Ectodermal cell (in vitro differentiated cells): Measurements from ENCODE around the gene HSD11B2.

ENCODE experiments used
- H3K27ac ChIP-seq: 2 replicates; pipeline ENCODE4 v1.7.0; 2013; ENCODE audit warnings: mild to moderate bottlenecking, low read depth, low read length; ENCODE audit not compliant: insufficient read depth, poor library complexity, severe bottlenecking
- H3K27me3 ChIP-seq: 2 replicates; pipeline ENCODE4 v1.7.0; 2013; ENCODE audit warnings: mild to moderate bottlenecking, low read length; ENCODE audit not compliant: insufficient read depth, control insufficient read depth, poor library complexity, severe bottlenecking
- H3K36me3 ChIP-seq: one replicate; pipeline ENCODE4 v1.7.0; 2013; ENCODE audit warnings: low read length; ENCODE audit not compliant: control insufficient read depth, insufficient read depth
- H3K4me1 ChIP-seq: one replicate; pipeline ENCODE4 v1.7.0; 2013; ENCODE audit warnings: low read length; ENCODE audit not compliant: control insufficient read depth, insufficient read depth
- H3K4me3 ChIP-seq: 2 replicates; pipeline ENCODE4 v1.7.0; 2013; ENCODE audit warnings: low read depth, low read length, control low read depth; ENCODE audit not compliant: insufficient read depth
- H3K9me3 ChIP-seq: 2 replicates; pipeline ENCODE4 v1.7.0; 2013; ENCODE audit warnings: mild to moderate bottlenecking, low read length, moderate library complexity; ENCODE audit not compliant: control insufficient read depth
- WGBS, 2 experiments: methylation state at CpG; one replicate each; pipeline ENCODE4 v1.1.7; 2013; ENCODE audit warnings: missing lambda C conversion rate in 2 of 2; 5-methylcytosine and 5-hydroxymethylcytosine counted together

Gene HSD11B2

DNA sequence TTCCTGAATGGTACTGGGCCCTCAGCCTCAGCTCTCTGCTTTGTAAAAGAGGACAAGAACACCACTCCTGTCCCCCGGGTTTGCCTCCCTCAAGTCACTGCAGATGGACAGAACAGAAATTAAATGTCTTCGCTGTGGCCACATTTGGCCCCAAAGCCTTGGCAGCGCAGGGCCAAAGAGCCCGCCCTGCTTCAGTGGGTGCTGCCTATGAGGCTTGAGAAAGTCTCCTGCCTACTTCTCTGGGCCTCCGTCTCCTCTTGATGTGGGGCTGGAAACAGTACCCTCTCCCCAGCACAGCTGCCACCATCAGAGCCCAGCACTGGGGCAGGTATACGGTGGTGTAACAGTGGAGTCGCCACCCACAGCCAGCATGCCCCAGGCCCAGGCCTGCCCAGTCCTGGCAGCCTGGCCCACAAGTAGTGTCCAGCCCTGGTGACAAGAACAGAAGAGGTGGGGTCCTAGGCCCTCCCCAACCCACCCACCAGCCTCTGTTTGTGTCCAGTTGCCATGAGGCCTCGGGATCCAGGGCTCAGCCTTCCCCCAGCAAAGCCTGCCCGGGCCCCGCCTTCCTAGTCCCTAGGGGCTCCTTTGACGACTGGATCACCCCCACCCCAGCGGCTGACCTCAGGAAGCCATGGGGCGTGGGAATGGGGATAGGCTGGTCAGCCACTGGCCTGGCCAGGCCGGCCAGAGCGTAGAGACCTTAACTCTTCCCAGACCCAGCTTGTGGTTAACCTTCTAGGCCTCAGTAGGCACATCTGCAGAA, 33.7 kb upstream of the HSD11B2 start:
- Histone ChIP-seq H3K9me3 (no peaks in the 10 kb centered on the region), H3K4me1 (peaks cover 60% of the 10 kb centered on the region), H3K27me3 (peaks cover 41% of the 10 kb centered on the region), H3K4me3 (no peak overlapping the region), H3K36me3 (no peaks in the 10 kb centered on the region), H3K27ac (peak overlapping the region; percentile 86)
- WGBS, 2 experiments: 81 to 82% methylated on average over 15 of the region's 15 CpGs

DNA sequence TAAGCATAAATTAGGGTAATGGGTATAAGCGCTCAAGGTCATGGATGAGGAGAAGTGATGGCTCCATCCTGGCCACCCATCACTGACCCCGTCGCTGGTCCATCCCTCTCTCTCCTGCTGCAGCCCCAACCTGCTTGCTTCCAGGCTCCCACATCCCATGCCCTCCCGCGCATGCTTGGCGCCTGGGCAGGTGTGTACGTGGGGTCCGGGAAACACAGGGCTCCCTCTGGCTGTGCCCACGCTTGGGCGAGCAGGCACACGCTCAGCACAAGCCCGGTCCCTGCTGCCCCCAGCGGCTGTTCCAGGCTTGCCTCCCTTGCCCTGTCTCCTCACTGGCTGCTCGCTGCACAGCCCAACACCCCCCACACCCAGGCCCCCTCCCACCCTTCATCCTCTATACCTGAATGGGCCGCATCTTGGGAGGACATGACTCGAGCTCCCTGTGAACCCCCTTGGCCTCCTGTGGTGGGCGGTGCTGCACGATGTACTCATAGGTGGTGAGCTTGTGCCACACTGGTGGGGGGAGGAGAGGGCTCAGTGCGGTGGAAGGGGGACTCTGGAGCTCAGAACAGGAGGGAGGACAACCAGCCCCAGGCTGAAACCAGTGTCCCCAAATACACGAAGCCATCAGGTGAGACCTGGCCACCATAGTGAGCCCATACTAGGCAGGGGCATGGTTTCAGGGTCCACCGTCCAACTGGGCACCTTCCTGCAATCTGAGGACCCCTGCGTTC, 32.9 kb upstream of the HSD11B2 start:
- no peak overlapping the region for H3K27ac ChIP-seq
- peaks cover 53% of the 10 kb centered on the region for H3K4me1 ChIP-seq
- H3K9me3 ChIP-seq: no peaks in the 10 kb centered on the region
- no peak overlapping the region for H3K4me3 ChIP-seq
- 92 to 93% methylated on average over 22 of the region's 22 CpGs for WGBS, 2 experiments
- H3K36me3 ChIP-seq: no peaks in the 10 kb centered on the region
- peaks cover 33% of the 10 kb centered on the region for H3K27me3 ChIP-seq

DNA sequence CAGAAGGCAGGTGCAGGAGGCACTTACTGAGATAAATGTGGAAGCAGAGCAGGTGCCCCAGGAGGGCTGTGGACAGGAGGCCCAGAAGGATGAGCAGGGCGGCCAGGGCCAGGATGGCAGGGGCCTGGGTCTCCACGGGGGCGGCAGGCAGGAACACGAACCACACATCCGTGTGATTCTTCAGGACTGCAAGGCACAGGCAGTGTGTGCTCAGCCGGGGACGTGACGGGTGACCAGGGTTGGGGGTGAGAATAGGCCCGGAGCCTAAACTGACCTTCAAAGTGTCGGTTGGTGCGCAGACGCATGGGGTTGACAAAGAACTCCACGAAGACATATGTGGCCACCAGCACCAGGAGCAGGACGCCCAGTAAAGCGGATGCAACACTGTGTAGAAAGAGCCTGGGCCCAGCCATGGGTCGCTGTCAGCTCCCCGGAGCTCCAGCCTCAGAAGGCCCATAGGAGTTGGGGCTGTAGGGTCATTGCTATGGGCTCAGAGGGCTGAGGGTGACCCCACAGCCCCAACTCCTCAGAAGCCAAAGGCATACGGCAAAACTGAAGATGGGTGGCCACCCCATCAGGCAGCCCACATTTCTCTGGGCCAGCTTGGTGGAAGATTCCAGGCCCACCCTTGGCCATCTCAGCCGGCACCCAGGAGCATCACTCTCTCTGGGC, 32.2 kb upstream of the HSD11B2 start:
- no peaks in the 10 kb centered on the region for H3K9me3 ChIP-seq
- H3K4me1 ChIP-seq: peaks cover 49% of the 10 kb centered on the region
- no peak overlapping the region for H3K4me3 ChIP-seq
- H3K27ac ChIP-seq: no peak overlapping the region
- WGBS, 2 experiments: 94 to 97% methylated on average over 19 of the region's 19 CpGs
- peaks cover 26% of the 10 kb centered on the region for H3K27me3 ChIP-seq
- no peaks in the 10 kb centered on the region for H3K36me3 ChIP-seq

DNA sequence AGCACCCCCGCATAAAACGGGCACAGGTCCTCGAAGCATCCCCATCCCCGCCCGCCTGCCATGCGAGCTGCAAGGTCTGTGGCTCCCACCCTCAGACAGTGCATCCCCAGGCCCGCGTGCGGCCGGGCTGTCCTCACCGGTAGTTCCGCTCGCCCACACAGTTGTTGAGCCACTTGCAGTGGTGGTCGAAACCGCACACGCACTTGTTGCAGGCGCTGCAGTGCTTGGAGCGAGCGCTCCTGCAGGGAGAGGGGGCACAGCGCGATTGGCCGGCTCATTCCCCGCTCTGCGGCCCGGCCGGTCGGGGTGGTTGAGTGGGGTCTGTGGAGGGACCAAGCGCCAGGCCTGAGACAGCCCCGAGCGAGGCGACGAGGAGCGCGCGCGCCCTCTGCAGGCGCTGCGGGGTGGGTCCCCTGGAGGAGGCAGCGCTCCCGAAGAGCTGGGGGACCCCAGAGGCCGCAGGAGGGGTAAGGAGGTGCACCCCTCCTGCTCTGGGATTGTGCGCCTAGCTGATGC, 31.6 kb upstream of the HSD11B2 start:
- WGBS, 2 experiments: 33 to 36% methylated on average over 42 of the region's 42 CpGs
- Histone ChIP-seq H3K4me3 (no peak overlapping the region), H3K36me3 (no peaks in the 10 kb centered on the region), H3K9me3 (no peaks in the 10 kb centered on the region), H3K27me3 (peaks cover 21% of the 10 kb centered on the region), H3K4me1 (peaks cover 43% of the 10 kb centered on the region), H3K27ac (no peak overlapping the region)

DNA sequence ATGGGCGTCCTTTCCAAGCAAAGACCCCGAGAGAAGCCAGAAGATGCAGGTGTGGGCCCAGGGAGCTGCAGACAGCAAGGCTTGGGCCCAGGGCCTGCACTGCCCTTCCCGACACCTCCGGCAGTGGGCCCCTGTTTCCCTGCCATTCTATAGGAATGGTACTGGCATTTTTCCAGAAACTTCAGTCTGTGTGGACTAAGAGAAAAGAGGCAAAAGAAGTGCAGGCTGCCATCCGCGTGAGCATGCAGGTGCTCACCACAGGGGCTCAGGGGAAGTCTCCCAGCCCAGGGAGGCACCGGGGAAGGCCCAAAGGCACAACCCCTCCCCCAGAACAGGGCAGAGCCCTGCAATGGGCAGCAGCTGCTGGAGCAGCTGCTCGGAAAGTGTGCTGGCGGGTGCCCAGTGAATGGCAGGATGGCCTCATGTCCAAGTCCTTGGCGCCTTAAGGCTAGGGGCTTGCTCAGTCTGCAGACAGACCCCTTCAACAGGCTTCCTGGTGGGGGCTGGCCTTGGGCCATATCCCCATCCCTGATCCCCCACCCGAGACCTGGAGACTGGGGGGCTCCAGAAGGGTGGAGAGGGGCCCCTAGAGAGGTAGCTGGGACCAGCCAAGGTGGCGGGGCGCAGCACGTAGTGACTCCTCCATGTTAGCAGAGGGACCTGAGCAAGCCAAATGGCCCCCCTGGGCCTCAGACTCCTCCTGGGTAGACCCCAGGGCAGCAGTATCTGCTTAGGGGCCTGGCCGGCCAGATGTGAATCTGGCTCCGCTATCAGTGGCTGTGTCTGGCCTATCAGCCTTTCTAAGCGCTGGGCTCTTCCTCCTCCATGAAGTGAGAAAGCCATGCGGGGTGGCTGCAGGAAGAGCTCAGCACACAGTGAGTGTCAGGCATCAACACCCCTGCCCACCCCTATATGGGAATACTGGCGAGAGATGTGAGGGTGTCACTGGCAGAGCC, 30.9 kb upstream of the HSD11B2 start:
- Histone ChIP-seq H3K36me3 (no peaks in the 10 kb centered on the region), H3K27ac (no peak overlapping the region), H3K27me3 (peaks cover 13% of the 10 kb centered on the region), H3K9me3 (no peaks in the 10 kb centered on the region), H3K4me1 (peaks cover 39% of the 10 kb centered on the region), H3K4me3 (no peak overlapping the region)
- WGBS, 2 experiments: 83 to 84% methylated on average over 19 of the region's 19 CpGs

DNA sequence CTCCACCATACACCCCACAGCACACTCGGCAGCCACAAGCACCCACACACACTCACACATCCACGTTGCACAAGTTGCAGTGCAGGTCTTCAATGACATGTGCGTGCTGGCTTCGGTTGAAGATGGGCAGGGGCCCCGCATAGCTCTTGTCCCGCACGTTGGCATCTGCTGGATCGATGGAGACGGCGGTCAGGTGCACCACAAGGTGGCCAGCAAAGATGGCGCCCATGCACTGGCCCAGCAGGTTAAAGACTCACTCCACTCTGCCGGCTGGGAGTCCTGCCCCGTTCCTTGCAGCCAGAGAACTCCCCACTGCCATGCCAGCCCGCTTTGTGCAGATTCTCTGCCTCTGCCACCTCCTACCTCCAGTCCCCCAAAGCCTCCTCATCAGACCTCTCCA, 30.0 kb upstream of the HSD11B2 start:
- peaks cover 30% of the 10 kb centered on the region for H3K4me1 ChIP-seq
- H3K27me3 ChIP-seq: peaks cover 4% of the 10 kb centered on the region
- H3K4me3 ChIP-seq: no peak overlapping the region
- no peaks in the 10 kb centered on the region for H3K36me3 ChIP-seq
- WGBS, 2 experiments: 94 to 96% methylated on average over 14 of the region's 14 CpGs
- no peak overlapping the region for H3K27ac ChIP-seq
- no peaks in the 10 kb centered on the region for H3K9me3 ChIP-seq

DNA sequence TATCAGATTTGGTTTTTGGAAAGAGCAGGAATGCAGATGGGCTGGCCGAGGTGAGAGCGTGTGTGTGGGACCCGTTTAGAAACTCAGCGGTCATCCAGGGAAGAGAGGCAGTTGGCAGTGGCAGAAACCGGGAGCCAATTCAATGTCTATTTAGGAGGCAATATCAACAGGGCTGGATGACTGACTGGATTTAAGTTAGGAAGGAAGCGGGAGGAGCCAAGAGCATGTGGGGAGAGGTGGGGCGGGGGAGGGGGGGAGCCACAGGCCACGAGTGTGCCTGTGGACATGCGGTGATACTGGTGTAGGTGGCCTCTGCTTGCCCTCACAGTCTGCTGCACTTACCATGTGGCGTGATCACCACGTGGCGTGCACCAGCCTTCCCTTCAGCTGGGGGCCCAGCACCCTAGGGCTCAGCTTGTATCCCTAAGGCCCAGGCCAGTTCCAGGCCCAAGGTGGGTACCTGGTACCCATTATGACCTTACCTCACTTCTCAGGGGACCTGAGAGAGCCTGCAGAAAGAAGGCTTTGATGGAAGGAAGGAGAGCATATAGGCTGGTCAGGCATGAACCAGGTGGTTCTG, 26.9 kb upstream of the HSD11B2 start:
- H3K27me3 ChIP-seq: no peaks in the 10 kb centered on the region
- H3K4me3 ChIP-seq: no peak overlapping the region
- WGBS, 2 experiments: 92 to 93% methylated on average over 12 of the region's 12 CpGs
- no peaks in the 10 kb centered on the region for H3K36me3 ChIP-seq
- no peaks in the 10 kb centered on the region for H3K9me3 ChIP-seq
- no peak overlapping the region for H3K27ac ChIP-seq
- peaks cover 14% of the 10 kb centered on the region for H3K4me1 ChIP-seq

DNA sequence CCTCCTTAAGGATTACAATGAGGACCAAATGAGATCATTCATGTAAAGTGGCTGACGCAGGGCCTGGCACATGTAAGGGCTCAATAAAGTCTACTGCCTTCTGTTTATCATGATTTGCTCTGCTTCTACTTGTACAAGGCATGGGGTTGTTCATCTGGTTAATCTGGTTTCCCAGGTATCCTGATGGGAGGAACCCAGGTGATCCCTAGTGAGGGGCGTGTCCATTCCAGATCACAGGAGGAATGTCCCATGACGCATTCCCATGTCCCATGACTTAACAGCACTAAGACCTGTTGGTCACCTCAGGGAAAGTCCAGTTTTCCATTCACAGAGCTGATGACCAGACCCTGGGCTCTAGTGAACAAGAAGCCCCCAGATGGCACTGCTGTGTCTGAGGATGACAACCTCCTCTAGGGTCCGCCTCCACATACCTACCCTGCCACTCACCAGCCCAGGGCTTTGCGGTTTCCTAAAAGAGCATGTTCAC, 26.1 kb upstream of the HSD11B2 start:
- Histone ChIP-seq H3K9me3 (no peaks in the 10 kb centered on the region), H3K36me3 (no peaks in the 10 kb centered on the region), H3K4me3 (no peak overlapping the region), H3K4me1 (peaks cover 14% of the 10 kb centered on the region), H3K27ac (no peak overlapping the region), H3K27me3 (no peaks in the 10 kb centered on the region)
- WGBS, 2 experiments: 94 to 96% methylated on average over 5 of the region's 5 CpGs

DNA sequence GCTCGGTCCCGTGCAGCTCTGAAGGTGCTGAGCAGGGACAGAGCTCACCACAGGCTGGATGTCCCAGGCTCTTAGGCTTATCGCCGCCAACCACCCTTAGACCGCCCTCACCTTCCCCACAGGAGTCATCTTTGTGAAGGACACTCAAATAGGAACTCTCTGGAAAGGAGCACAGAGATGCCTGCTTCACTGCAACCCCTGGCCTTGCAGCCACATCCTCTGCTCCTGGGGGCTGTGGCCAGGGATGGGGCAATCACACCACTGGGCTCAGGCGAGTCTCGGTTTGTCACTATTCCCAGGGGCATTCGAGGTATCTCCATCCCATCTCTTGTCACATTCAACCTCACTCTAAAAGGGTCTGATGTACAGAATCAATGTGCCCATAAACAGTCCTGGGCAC, 25.6 kb upstream of the HSD11B2 start:
- no peaks in the 10 kb centered on the region for H3K9me3 ChIP-seq
- no peak overlapping the region for H3K4me3 ChIP-seq
- H3K4me1 ChIP-seq: peaks cover 14% of the 10 kb centered on the region
- no peaks in the 10 kb centered on the region for H3K27me3 ChIP-seq
- 90 to 95% methylated on average over 8 of the region's 8 CpGs for WGBS, 2 experiments
- no peak overlapping the region for H3K27ac ChIP-seq
- H3K36me3 ChIP-seq: no peaks in the 10 kb centered on the region
